HEK293 (cell line): Measurements from ENCODE around the gene CD8B.
"Not testable (repeated sequence)": the region's sequence is repeated elsewhere in the genome, so short reads cannot be mapped to it uniquely, and the experiment has no call there.

Experiments
- CTCF ChIP-seq: fragments of 450-650 bp; formaldehyde crosslinking; IDR thresholded peaks from 2 replicates; pipeline ENCODE4 v1.5.1; 2016; ENCODE audit warnings: missing biosample characterization, missing genetic modification characterization
- HOXA7 ChIP-seq: sonication (generic); formaldehyde crosslinking; IDR thresholded peaks from 2 replicates; pipeline ENCODE4 v1.8.1; 2022; ENCODE audit warnings: missing genetic modification reagents, borderline replicate concordance
- KLF8 ChIP-seq: fragments of 450-650 bp; formaldehyde crosslinking; IDR thresholded peaks from 2 replicates; pipeline ENCODE4 v1.5.1; 2016; ENCODE audit warnings: missing biosample characterization, missing genetic modification characterization
- KLF9 ChIP-seq: fragments of 450-650 bp; formaldehyde crosslinking; IDR thresholded peaks from 2 replicates; pipeline ENCODE4 v1.5.1; 2016; ENCODE audit warnings: missing biosample characterization, missing genetic modification characterization, low read depth
- PRDM1 ChIP-seq: fragments of 450-650 bp; formaldehyde crosslinking; IDR thresholded peaks from 2 replicates; pipeline ENCODE4; 2016; ENCODE audit warnings: missing biosample characterization, missing genetic modification characterization
- ZFP69B ChIP-seq: fragments of 450-650 bp; formaldehyde crosslinking; IDR thresholded peaks from 2 replicates; pipeline ENCODE4 v1.5.1; 2016; ENCODE audit warnings: missing biosample characterization, missing genetic modification characterization
- ZNF266 ChIP-seq: fragments of 450-650 bp; formaldehyde crosslinking; IDR thresholded peaks from 2 replicates; pipeline ENCODE4 v1.5.1; 2016; ENCODE audit warnings: missing biosample characterization, missing genetic modification characterization, low read depth
- ZNF391 ChIP-seq: fragments of 450-650 bp; formaldehyde crosslinking; IDR thresholded peaks from 2 replicates; pipeline ENCODE4 v1.5.1; 2016; ENCODE audit warnings: low read depth, missing biosample characterization, missing genetic modification characterization, borderline replicate concordance
- ZNF549 ChIP-seq: fragments of 450-650 bp; IDR thresholded peaks from 2 replicates; pipeline ENCODE4 v1.5.1; 2018; ENCODE audit warnings: missing biosample characterization, missing genetic modification characterization, mild to moderate bottlenecking, inconsistent platforms, moderate library complexity
- ZNF624 ChIP-seq: fragments of 450-650 bp; formaldehyde crosslinking; IDR thresholded peaks from 2 replicates; pipeline ENCODE4 v1.5.1; 2017; ENCODE audit warnings: missing biosample characterization, missing genetic modification characterization
- TF ChIP-seq, protein P1 (sequence below): fragments of 450-650 bp; formaldehyde crosslinking; IDR thresholded peaks from 2 replicates; pipeline ENCODE4 v1.5.1; 2016; ENCODE audit warnings: missing biosample characterization, missing genetic modification characterization
- TF ChIP-seq, protein P2 (sequence below): fragments of 450-650 bp; formaldehyde crosslinking; optimal IDR thresholded peaks from 2 replicates; pipeline ENCODE3; 2016; ENCODE audit warnings: missing biosample characterization, mild to moderate bottlenecking, missing genetic modification characterization

- TF ChIP-seq CTCF (tag by site-specific recombination); ZNF624 (tag by site-specific recombination); ZNF391 (tag by site-specific recombination); PRDM1; ZFP69B (tag by site-specific recombination); ZNF266; HOXA7 (CRISPR knock-in tag); KLF8; KLF9 (tag by site-specific recombination); ZNF549: not testable (repeated sequence)
- TF ChIP-seq, protein P1, sequence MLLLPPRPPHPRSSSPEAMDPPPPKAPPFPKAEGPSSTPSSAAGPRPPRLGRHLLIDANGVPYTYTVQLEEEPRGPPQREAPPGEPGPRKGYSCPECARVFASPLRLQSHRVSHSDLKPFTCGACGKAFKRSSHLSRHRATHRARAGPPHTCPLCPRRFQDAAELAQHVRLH (tag by site-specific recombination): not testable (repeated sequence)
- TF ChIP-seq, protein P2, sequence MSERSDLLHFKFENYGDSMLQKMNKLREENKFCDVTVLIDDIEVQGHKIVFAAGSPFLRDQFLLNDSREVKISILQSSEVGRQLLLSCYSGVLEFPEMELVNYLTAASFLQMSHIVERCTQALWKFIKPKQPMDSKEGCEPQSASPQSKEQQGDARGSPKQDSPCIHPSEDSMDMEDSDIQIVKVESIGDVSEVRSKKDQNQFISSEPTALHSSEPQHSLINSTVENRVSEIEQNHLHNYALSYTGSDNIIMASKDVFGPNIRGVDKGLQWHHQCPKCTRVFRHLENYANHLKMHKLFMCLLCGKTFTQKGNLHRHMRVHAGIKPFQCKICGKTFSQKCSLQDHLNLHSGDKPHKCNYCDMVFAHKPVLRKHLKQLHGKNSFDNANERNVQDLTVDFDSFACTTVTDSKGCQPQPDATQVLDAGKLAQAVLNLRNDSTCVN (tag by site-specific recombination): not testable (repeated sequence)
These were observed 656 bp upstream of the CD8B start for GRCh38 chr2:86862380-86862703.
